ENCODE results near the gene CCNY. TPM values are rescaled to one million over a fixed set of nuclear protein-coding genes. Genes with fewer than 3 reads are reported as not detected.

CCNY gene
- total RNA-seq, 2 donors from 2014 or later: 60.5 to 65.9 TPM

DNA sequence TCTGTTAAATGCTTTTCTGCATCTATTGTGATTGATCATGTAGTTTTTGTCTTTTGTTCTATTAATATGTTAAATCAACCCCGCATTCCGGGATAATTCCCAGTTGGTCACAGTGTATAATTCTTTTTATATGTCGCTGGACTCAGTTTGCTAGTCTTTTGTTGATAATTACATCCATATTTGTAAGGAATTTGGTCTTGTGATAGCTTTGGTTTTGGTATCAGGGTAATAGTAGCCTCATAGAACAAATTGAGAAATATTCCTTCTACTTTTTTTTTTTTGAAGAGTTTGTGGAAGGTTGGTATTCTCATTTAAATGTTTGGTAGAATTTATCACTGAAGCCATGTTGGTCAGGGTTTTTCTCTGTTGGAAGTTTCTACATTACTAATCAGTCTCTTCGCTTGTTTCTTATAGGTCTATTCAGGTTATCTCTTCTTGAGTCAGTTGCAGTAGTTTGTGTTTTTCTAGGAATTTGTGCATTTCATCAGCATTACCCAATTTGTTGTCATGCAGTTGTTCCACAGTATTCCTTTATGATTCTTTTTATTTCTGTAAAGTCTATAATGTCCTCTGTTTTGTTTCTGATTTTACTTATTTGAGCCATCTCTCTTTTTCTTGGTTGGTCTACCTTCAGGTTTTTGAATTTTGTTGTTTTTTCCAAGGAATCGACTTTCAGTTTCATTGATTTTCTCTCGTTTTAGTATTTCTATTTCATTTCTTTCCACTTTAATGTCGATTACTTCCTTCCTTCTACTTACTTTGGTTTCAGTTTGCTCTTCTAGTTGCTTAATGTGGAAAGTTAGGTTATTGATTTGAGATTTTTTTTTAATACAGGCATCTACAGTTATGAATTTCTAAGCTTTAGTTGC lies 204.2 kb downstream of the CCNY start:
- peaks cover 17% of the 10 kb centered on the region for H3K9me3 ChIP-seq (ENCODE audit: control insufficient read depth, low read length)
- Mint-ChIP-seq H3K27me3 (ENCODE audit: insufficient read depth) (no peaks in the 10 kb centered on the region), H3K9me3 (peaks cover 24% of the 10 kb centered on the region), H3K4me1 (peaks cover 18% of the 10 kb centered on the region), H3K27ac (no peak overlapping the region), H3K4me3 (no peak overlapping the region), H3K36me3 (ENCODE audit: low read depth) (peaks cover 53% of the 10 kb centered on the region)
- no peak overlapping the region for H3K27ac ChIP-seq (ENCODE audit: low read depth, low read length)
- no peak for DNase-seq
- 93% methylated on average over 7 of the region's 7 CpGs; no CpG with 5 or more reads in 1 of the 2 experiments for WGBS, 2 experiments (ENCODE audit: insufficient coverage in 1 of 2, insufficient read length in 1 of 2)
- peaks cover 61% of the 10 kb centered on the region for H3K36me3 ChIP-seq (ENCODE audit: control insufficient read depth, insufficient read depth, low read length)
- TF ChIP-seq, protein P1, sequence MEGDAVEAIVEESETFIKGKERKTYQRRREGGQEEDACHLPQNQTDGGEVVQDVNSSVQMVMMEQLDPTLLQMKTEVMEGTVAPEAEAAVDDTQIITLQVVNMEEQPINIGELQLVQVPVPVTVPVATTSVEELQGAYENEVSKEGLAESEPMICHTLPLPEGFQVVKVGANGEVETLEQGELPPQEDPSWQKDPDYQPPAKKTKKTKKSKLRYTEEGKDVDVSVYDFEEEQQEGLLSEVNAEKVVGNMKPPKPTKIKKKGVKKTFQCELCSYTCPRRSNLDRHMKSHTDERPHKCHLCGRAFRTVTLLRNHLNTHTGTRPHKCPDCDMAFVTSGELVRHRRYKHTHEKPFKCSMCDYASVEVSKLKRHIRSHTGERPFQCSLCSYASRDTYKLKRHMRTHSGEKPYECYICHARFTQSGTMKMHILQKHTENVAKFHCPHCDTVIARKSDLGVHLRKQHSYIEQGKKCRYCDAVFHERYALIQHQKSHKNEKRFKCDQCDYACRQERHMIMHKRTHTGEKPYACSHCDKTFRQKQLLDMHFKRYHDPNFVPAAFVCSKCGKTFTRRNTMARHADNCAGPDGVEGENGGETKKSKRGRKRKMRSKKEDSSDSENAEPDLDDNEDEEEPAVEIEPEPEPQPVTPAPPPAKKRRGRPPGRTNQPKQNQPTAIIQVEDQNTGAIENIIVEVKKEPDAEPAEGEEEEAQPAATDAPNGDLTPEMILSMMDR (conservative IDR thresholded peaks at IDR 0.05): no peak
- no peak overlapping the region for H3K4me3 ChIP-seq (ENCODE audit: low read length)
- no peak overlapping the region for H3K9ac ChIP-seq (ENCODE audit: extremely low read depth, low read length, poor library complexity, severe bottlenecking)
- H3K27me3 ChIP-seq (ENCODE audit: control insufficient read depth, insufficient read depth, low read length, poor library complexity, severe bottlenecking): no peaks in the 10 kb centered on the region
- peaks cover 14% of the 10 kb centered on the region for H3K4me1 ChIP-seq (ENCODE audit: control insufficient read depth, insufficient read depth, low read length)

- Histone ChIP-seq H3K4me1 (ENCODE audit: control insufficient read depth, insufficient read depth, low read length) (peaks cover 14% of the 10 kb centered on the region), H3K27me3 (ENCODE audit: control insufficient read depth, insufficient read depth, low read length, poor library complexity, severe bottlenecking) (no peaks in the 10 kb centered on the region), H3K9ac (ENCODE audit: extremely low read depth, low read length, poor library complexity, severe bottlenecking) (no peak overlapping the region), H3K9me3 (ENCODE audit: control insufficient read depth, low read length) (peaks cover 9% of the 10 kb centered on the region), H3K36me3 (ENCODE audit: control insufficient read depth, insufficient read depth, low read length) (peaks cover 53% of the 10 kb centered on the region), H3K27ac (ENCODE audit: low read depth, low read length) (no peak overlapping the region), H3K4me3 (ENCODE audit: low read length) (no peak overlapping the region)
- H3K27ac Mint-ChIP-seq: no peak overlapping the region
- H3K9me3 Mint-ChIP-seq: peaks cover 13% of the 10 kb centered on the region
- peaks cover 41% of the 10 kb centered on the region for H3K36me3 Mint-ChIP-seq (ENCODE audit: low read depth)
- TF ChIP-seq, protein P1 (conservative IDR thresholded peaks at IDR 0.05): no peak
- 89 to 94% methylated on average over 1 of the region's 1 CpG for WGBS, 2 experiments (ENCODE audit: insufficient coverage in 1 of 2, insufficient read length in 1 of 2)
- H3K4me1 Mint-ChIP-seq: peaks cover 19% of the 10 kb centered on the region
- H3K4me3 Mint-ChIP-seq: no peak overlapping the region
- DNase-seq: no peak
- H3K27me3 Mint-ChIP-seq (ENCODE audit: insufficient read depth): no peaks in the 10 kb centered on the region
These were observed 205.4 kb downstream of the CCNY start for GRCh38 chr10:35541720-35542119.

- no peak overlapping the region for H3K27ac ChIP-seq (ENCODE audit: low read depth, low read length)
- no peaks in the 10 kb centered on the region for H3K27me3 ChIP-seq (ENCODE audit: control insufficient read depth, insufficient read depth, low read length, poor library complexity, severe bottlenecking)
- H3K4me1 Mint-ChIP-seq: peaks cover 21% of the 10 kb centered on the region
- TF ChIP-seq, protein P1 (conservative IDR thresholded peaks at IDR 0.05): no peak
- no peak overlapping the region for H3K9ac ChIP-seq (ENCODE audit: extremely low read depth, low read length, poor library complexity, severe bottlenecking)
- no peak overlapping the region for H3K4me3 Mint-ChIP-seq
- WGBS, 2 experiments (ENCODE audit: insufficient coverage in 1 of 2, insufficient read length in 1 of 2): 80 to 95% methylated on average over 1 to 4 of the region's 4 CpGs
- H3K4me3 ChIP-seq (ENCODE audit: low read length): no peak overlapping the region
- H3K9me3 Mint-ChIP-seq: peaks cover 9% of the 10 kb centered on the region
- peaks cover 14% of the 10 kb centered on the region for H3K4me1 ChIP-seq (ENCODE audit: control insufficient read depth, insufficient read depth, low read length)
- peaks cover 9% of the 10 kb centered on the region for H3K9me3 ChIP-seq (ENCODE audit: control insufficient read depth, low read length)
- no peaks in the 10 kb centered on the region for H3K27me3 Mint-ChIP-seq (ENCODE audit: insufficient read depth)
- no peak for DNase-seq
- H3K36me3 ChIP-seq (ENCODE audit: control insufficient read depth, insufficient read depth, low read length): peaks cover 49% of the 10 kb centered on the region
- H3K36me3 Mint-ChIP-seq (ENCODE audit: low read depth): peaks cover 35% of the 10 kb centered on the region
- no peak overlapping the region for H3K27ac Mint-ChIP-seq
These were observed 206.0 kb downstream of the CCNY start for GRCh38 chr10:35542303-35542702.
